GM20431 (cell line): ENCODE results near the gene CAB39.

Experiments used
- in situ Hi-C: fragments of 300-500 bp; cut with MseI, MboI; formaldehyde crosslinking; loops from one replicate; pipeline ENCODE4 v1.15.0; 2020; ENCODE audit warnings: low sequenced_read_pairs; ENCODE audit not compliant: unreplicated experiment

The CAB39 gene

DNA sequence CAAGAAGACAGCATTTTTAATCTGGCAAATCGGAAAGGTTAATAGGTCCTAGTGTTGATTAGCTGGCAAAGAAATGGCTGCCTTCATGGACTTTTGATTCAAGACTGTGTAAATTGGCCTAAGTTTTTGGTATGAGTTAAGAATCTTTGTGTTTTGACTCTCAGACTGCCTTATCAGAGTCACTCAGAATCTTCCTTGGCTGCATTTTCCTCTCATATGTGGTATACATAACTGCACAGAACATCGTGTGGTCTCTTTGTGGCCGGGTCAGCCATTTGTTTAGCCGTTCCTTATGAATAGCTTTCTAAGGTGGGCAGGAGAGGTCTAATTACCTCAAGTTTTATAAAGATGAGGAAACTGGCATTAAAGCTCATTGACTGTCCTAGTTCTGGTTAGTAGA lies 30.1 kb downstream of the CAB39 start:
- in situ Hi-C loops, result no loop called here

DNA sequence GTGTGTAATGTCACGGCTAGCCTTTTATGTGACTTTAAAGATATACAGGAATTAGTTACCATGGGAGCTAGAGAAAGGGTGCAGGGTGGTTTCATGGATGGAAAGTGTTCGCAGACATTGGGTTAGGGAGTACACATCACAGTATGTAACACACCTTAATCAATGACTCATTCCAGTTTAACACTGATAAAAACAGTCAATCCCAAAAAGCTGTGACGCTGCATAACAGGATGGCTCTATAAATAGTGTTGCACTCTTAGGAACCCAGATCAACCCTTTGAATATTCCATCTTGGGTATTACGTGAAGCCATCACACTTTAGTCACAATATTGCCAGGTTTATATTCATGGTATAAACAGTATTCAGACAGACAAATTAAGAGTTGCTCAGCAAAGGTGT lies 33.6 kb downstream of the CAB39 start:
- in situ Hi-C loops, result no loop called here

DNA sequence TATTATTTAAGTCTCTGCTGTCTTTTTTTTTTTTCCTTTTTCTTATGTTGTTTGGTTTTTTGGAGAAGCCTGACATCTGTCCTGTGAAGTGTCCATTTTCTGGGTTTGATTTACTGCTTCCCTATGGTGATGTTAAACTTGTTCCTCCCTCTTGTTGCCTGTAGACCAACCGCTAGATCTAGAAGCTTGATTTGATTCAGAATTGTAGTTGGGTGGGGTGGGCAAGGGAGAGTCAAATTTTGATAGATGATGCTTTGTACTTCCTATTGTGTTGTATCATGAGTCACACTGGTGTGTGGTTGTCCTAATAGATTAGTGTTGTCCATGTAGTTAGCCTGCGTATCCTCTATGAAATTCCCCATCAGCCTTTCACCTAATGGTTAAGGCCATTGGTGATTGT lies 35.4 kb downstream of the CAB39 start:
- in situ Hi-C loops, result no loop called here

DNA sequence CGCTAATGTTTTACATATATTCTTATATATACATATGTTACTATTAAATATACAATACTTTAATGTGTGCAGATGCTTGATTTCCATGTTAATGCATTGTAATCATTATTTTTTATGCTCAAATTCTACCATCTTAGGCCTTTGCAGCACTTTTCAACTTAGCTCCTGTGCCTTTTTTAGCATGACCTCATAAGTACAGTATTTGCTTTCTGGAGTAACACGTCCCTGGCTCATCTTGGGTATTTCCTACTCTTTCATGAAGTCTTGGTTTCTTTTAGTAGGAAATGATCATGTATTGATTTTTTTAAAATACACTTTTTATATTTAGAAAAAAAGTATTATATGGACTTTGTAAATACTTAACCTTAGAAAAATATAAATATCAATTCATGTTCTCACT lies 36.5 kb downstream of the CAB39 start:
- in situ Hi-C loops, result no loop called here

DNA sequence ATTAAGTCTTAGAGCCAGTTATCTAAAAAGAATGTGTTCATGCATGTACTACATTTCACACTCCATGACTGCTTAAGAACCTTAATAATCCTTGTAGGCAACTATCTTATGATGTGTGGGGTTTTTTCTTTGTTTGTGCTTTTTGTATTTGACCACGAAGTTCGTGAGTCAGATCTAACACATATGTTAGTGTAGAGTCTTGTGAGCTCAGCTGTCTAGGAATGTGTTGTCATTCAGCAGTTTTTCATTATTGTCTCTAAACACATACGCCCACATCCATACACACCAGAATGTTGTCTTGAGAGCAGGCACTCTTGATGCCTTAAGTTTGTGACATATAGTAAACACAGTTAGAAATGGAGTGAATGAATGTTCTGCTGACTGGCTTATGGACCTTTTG lies 38.4 kb downstream of the CAB39 start:
- in situ Hi-C loops, result no loop called here

DNA sequence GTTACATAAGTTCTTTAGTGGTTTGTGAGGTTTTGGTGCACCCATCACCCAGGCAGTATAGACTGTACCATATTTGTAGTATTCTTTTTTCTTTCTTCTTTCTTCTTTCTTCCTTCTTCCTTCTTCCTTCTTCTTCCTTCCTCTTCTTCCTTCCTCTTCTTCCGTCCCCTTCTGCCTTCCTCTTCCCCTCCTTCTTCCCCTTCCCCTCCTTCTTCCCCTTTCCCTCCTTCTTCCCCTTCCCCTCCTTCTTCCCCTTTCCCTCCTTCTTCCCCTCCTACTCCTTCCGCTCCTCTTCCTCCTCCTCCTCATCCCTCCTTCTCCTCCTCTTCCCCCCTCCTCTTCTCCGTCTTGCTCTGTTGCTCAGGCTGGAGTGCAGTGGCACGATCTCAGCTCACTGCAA lies 41.6 kb downstream of the CAB39 start:
- in situ Hi-C loops, result no loop called here

DNA sequence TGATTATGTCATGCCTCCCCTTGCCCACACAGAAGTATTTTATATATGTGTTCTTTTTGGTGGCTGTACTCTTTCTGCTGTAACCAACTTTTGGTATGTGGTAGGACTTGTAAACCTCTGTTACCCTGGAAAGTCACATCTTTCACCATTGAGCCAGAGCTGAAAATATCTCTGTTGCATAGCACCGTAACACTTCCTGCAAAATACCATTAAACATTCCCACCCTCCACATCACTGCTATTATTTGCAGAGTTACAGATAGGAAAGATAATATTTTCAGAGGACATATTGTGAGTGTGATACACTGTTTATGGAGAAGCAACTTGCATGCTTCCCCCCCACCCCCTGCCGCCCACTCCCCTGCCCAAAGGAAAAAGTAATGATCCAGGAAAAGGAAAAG lies 44.8 kb downstream of the CAB39 start:
- in situ Hi-C loops, result no loop called here

DNA sequence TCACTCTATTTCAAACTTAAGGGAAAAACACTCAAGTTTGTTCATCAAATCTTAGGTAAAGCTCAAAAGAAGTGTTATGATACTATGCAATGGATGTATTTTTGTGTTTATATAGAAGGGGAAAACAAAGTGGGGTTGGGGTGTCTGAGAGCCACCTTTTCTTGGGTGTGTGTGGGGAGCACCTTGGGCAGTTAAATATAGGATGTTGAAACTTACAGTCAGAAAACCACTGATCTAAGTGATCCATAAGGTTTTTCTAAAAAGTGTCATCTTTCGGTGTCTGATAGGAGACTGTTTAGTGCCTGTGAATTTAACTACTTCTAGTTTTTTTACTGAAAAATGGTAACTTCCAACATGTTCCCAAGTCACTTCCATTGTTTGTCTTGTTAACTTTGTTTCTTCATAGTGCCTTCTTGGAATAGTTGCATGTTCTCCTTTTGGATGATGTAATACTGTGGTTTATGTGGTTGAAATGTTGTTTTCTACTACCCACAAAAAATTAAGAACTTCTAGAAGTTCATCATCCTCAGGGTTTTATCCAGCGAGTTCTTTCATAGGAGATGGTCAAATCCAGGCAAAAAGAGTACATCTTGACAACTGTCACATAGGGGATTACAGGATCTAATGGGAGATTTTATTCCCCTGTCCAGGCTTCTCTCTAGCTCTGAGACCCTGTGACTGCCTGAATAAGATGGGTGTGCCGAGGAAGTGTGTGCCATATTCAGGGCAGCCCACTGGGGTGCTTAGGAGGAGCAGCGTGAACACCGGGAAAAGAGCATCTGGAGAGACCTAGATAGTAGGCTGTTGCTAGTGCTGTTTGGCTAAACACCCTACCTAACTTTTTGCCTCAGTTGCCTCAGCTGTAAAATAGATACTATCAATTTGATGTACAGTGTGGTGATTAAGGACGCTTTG lies 46.2 kb downstream of the CAB39 start:
- in situ Hi-C loops, result no loop called here

DNA sequence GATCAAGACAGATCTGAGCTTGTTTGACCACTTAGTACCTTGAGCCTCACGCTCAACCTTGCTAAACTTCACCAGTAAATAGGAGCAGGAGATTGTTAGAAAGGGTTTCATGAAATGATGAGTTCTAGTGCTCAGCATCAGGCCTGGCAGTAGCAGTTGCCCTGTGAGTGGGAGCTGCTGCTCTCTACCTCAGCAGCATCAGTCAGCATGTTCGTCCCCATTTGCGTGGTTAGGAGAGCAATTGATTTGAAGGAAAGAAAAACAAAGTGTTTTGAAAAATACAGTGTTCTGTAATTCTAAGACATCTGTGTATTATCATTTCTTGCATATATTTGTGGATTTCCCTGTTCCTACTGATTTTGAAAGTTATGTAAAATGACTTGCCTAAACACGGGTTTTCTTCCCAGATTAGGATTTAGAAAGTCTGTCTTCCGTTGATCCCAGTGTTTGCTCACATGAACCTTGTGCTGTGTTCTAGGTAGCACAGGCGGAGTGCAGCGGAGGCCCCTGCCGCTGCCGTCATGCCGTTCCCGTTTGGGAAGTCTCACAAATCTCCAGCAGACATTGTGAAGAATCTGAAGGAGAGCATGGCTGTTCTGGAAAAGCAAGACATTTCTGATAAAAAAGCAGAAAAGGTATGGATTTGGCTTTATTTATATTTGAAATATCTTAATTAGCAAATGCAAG lies 47.0 kb downstream of the CAB39 start:
- in situ Hi-C loops, result no loop called here

DNA sequence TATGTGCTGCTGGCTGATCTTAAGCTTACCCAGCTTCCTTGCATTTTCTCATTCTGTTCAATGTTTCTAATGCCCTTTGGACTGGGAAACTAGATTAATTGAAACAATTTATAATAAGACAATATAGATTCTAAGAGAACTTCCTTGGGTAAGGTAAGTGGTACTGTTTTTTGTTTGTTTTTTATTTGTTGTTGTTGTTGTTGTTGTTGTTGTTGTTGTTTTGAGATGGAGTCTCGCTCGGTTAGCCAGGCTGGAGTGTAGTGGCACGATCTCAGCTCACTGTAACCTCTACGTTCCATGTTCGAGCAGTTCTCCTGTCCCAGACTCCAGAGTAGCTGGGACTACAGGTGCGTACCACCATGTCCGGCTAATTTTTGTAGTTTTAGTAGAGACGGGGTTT lies 49.1 kb downstream of the CAB39 start:
- in situ Hi-C loops, result no loop called here

DNA sequence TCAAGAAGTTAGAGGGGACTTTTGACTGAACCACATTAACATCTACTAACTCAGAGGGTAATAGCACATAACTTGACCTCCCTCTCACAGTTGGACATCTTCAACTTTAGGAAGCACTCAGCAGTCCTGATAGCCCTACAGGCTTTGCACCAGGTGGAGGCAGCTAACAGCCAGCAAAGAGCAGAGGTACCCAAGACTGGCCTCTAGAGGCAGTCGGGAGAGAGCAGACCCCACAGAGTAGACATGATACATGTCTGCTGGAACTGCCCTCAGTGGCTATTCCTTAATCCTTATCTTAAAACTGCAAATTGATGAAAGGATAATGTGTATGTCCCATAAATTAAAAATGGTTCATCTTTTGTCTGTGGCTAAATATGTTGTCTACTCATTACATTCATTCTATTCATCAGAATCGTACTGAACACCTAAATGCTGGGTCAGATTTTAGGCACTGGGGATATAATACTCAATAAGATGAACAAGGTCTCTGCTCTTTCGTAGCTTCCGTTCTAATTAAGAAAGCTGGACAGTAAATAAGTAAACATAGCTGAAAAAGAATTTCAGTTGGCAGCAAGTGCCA lies 49.8 kb downstream of the CAB39 start:
- in situ Hi-C loops, result no loop called here

DNA sequence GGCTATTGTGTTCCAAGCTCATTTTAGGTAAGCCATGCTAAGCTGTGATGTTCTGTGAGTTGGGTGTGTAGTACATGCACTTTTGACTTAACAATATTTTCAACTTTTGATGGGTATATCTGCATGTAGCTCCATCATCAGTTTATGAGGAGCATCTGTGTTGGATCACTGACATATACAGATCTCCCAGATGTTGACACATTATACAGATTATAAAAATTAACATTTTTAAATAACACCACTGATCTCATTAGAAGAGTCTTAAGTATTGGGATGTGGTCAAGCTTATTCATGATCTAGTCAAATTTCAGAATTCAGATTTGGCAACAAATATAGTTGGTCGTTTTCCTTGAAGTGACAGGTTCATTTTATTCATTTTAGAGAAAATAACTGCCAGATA lies 51.7 kb downstream of the CAB39 start:
- in situ Hi-C loops, result no loop called here

DNA sequence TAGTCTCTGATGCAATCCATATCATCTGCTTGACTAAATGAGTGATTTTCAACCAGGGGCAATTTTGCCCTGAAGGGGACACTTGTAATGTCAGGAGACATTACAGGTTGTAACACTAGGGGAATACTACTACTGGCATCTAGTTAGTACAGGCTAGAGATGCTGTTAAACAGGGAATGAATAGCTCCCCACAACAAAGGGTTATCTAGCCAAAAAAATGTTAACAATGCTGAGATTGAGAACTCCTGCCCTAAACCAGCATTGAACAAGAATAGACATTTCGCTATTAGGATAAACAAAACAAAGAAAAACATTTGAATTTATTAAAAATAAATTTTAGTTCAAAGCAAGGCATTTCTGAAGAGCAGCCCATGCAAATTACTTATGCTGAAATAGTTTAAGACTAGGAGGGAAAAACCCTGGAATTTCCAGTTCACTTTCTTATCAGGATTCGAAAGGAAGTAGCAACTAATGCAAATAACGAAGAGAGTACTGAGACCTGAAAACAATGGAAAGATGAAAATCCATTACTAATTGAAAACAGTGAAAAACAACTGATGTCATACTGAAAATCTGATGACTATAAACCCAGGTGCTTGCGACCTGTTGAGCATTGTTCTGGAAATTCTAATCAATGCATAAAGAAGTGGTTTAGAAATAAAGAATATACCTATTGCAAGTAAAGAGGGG lies 53.1 kb downstream of the CAB39 start:
- in situ Hi-C loops, result no loop called here

DNA sequence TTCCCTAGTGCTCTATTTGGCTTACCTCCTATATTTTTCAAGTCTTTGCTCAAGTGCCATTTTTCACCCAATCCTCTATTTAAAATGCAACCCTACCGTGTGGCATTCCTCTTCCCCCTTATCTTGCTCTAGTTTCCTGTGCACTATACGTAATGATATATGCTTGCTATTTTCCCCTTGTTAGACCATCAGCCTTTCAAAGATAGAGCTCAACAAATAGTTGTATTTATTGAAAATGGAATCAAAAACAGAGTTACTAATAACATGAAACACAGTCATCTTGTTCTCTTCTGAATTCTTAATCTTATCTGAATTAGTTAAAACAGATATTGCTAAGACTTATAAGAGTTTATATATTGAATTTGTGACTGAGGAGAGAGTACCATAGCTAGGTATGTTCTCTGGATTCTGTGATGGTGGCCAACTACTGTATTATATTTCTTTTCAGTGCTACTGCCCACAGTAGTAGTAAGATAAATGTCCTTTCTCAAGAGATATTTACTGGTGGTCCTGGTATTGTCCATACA lies 55.3 kb downstream of the CAB39 start:
- in situ Hi-C loops, result no loop called here

DNA sequence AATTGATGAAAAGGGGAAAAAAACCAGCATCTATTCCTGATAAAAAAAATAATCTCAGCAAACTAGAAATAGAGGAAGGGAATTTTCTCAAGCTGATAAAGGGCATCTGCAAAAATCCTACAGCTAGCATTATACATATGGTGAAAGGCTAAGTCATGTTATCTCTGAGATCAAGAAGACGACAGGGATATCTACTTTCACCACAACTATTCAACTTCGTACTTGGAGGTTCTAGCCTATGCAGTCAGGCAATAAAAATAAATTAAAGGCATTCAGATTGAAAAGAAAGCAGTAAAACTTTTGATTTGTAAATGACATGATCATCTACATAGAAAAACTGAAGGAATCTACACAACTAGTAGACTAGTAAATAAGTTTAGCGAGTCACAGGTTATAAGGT lies 58.2 kb downstream of the CAB39 start:
- in situ Hi-C loops, result no loop called here

DNA sequence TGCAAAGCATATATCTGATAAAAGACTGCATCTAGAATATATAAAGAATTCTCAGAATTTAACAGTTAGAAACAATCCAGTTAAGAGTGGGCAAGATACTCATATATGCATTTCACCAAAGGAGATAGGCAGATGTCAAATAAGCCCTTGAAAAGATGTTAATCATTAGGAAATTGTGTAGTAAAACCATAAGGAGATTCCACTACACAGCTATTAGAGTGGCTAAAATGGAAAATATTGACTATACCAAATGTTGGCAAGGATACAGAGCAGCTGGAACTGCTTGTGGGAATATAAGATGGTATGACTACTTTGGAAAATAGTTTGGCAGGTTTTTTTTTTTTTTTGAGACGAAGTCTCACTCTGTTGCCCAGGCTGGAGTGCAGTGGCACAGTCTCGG lies 59.5 kb downstream of the CAB39 start:
- in situ Hi-C loops, result no loop called here

DNA sequence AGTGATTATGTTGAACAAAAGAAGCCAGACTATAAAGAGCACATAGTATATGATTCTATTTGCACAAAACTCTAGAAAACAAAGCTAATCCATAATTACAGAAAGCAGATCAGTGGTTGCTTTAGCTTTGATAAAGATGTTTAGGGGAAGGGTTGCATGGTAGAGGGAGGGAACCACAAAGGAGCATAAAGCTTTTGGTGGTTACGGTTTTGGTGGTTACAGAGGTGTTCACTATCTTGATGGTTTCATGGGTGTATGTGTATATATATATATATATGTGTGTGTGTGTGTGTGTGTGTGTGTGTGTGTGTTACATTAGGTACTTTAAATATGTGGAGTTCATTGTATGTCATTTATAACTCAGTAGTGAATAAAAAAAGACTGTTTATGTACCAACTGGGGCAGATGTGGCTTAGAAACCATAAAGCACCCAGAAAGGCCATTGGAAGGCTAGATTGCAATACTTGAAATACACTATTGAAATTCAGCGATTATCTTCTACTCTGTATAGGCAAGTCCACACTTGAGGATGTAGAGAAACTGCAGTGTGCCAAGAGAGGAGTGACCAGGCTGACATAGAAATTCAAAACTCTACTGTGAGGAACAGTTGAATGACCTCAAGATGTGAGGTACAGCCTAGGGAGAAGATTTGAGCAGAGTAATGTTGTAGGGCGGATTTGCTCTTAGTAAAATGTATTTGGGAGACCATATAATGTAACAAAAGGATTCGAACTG lies 60.6 kb downstream of the CAB39 start:
- in situ Hi-C loops, result no loop called here

DNA sequence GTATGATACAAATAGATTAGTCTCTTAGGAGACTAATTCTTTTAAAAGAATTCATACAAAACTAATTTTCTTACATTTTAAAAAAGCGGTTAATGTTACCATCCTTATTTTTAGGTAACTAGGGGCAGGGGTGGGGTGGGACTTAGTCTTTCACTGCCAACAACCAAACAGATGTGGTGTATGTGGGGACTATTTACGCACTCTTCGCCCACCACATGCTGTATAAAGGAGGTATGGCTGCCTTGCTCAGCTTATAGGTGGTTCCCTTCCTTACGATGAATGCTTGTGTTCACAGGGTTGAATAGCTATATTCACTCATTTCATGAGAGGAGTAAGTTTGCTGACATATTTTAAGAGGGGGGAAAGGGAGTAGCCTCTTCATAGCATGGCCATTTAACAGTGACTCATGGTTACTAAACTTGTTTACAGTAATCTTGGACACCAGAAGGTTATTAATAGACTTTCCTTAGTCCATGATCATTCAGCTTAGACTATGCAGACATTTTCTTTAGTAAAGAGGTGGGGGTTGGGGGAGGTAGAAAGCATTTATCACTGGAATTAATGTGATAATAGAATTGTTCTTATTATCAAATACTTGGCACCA lies 61.8 kb downstream of the CAB39 start:
- in situ Hi-C loops, result no loop called here

DNA sequence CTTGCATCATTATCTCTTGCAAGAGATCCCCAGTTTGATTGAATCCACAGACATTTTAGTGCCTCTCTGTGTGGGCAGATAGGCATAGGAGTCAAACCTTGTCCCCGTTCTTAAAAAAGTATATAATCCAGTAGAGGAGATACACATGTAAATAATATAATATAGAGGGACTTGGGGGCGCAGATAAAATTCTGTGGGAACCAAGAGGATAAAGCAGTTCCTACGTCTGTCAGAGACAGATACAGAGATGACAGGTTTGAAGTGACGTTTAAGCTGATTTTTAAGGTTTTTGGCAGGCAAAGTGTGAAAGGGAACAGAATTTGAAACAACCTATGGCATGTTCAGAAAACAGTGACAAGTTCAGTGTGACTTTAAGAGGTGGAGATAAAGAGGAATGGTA lies 63.1 kb downstream of the CAB39 start:
- in situ Hi-C loops, result no loop called here
